HepG2 (cell line): Measurements from ENCODE around the gene MTX1. TPM values are rescaled to one million over a fixed set of nuclear protein-coding genes. Genes with fewer than 3 reads are reported as not detected.

ENCODE experiments used
- AGO1 ChIP-seq: fragments of 200-400 bp; formaldehyde crosslinking; IDR thresholded peaks from 2 replicates; pipeline ENCODE4 v1.6.1; 2017; ENCODE audit warnings: mild to moderate bottlenecking, low read depth, low read length, moderate library complexity; ENCODE audit not compliant: poor library complexity, severe bottlenecking
- BRD4 ChIP-seq: sonication (generic); formaldehyde crosslinking; IDR thresholded peaks from 2 replicates; pipeline ENCODE4 v1.4.0; 2020; ENCODE audit warnings: missing genetic modification reagents
- CREM ChIP-seq, 2 experiments: sonication (generic) in 1 of 2; formaldehyde crosslinking in 1 of 2; IDR thresholded peaks; 2 replicates each; pipeline versions ENCODE4 v1.4.0 to v1.6.1; 2016 to 2020; ENCODE audit warnings: antibody characterized with exemption in 1 of 2, mild to moderate bottlenecking in 1 of 2, missing genetic modification reagents in 1 of 2
- FOXO4 ChIP-seq: sonication (generic); formaldehyde crosslinking; conservative IDR thresholded peaks from 2 replicates; pipeline ENCODE4 v1.8.1; 2023; ENCODE audit warnings: missing genetic modification reagents
- GPBP1L1 ChIP-seq: sonication (generic); formaldehyde crosslinking; IDR thresholded peaks from 2 replicates; pipeline ENCODE4 v1.5.0; 2020; ENCODE audit warnings: mild to moderate bottlenecking, missing genetic modification reagents
- HDAC2 ChIP-seq: sonication (generic); formaldehyde crosslinking; IDR thresholded peaks from 2 replicates; pipeline ENCODE4 v1.4.0; 2020; ENCODE audit warnings: missing genetic modification reagents
- HOXA5 ChIP-seq: sonication (generic); formaldehyde crosslinking; IDR thresholded peaks from 2 replicates; pipeline ENCODE4 v1.4.0; 2020; ENCODE audit warnings: missing genetic modification reagents
- KLF11 ChIP-seq: IDR thresholded peaks from 2 replicates; pipeline ENCODE4 v1.6.1; 2016; ENCODE audit warnings: missing compliant biosample characterization
- MEF2D ChIP-seq: sonication (generic); formaldehyde crosslinking; IDR thresholded peaks from 2 replicates; pipeline ENCODE4 v1.5.1; 2020; ENCODE audit warnings: mild to moderate bottlenecking, missing genetic modification reagents
- MYNN ChIP-seq: sonication (generic); formaldehyde crosslinking; IDR thresholded peaks from 2 replicates; pipeline ENCODE4 v1.4.0; 2020; ENCODE audit warnings: mild to moderate bottlenecking, low read depth, missing genetic modification reagents
- NKX3-1 ChIP-seq: sonication (generic); formaldehyde crosslinking; IDR thresholded peaks from 2 replicates; pipeline ENCODE4 v1.5.0; 2020; ENCODE audit warnings: missing genetic modification reagents
- PHF20 ChIP-seq: sonication (generic); formaldehyde crosslinking; IDR thresholded peaks from 2 replicates; pipeline ENCODE4 v1.5.0; 2020; ENCODE audit warnings: mild to moderate bottlenecking, missing genetic modification reagents
- SOX5 ChIP-seq: IDR thresholded peaks from 2 replicates; pipeline ENCODE4 v1.6.1; 2016; ENCODE audit warnings: borderline replicate concordance
- SRSF1 ChIP-seq: fragments of 200-400 bp; formaldehyde crosslinking; optimal IDR thresholded peaks from 2 replicates; pipeline ENCODE3; 2017; ENCODE audit warnings: mild to moderate bottlenecking, low read depth, low read length, moderate library complexity
- THYN1 ChIP-seq: sonication (generic); formaldehyde crosslinking; IDR thresholded peaks from 2 replicates; pipeline ENCODE4 v1.8.1; 2023; ENCODE audit warnings: low read depth, mild to moderate bottlenecking, moderate library complexity, missing genetic modification reagents, borderline replicate concordance
- TMF1 ChIP-seq: sonication (generic); formaldehyde crosslinking; IDR thresholded peaks from 2 replicates; pipeline ENCODE4 v1.8.1; 2022; ENCODE audit warnings: low read depth, missing genetic modification reagents
- ZKSCAN8 ChIP-seq: IDR thresholded peaks from 2 replicates; pipeline ENCODE4 v1.6.1; 2016; ENCODE audit warnings: borderline replicate concordance, missing genetic modification reagents, missing compliant biosample characterization
- ZNF207 ChIP-seq: fragments of 450-650 bp; IDR thresholded peaks from 2 replicates; pipeline ENCODE4 v1.6.1; 2016; ENCODE audit warnings: antibody characterized with exemption, borderline replicate concordance
- ZNF264 ChIP-seq: sonication (generic); formaldehyde crosslinking; IDR thresholded peaks from 2 replicates; pipeline ENCODE4 v1.4.0; 2020; ENCODE audit warnings: missing genetic modification reagents
- ZNF354B ChIP-seq: sonication (generic); formaldehyde crosslinking; IDR thresholded peaks from 2 replicates; pipeline ENCODE4 v1.8.0; 2022; ENCODE audit warnings: mild to moderate bottlenecking, missing genetic modification reagents
- ZNF567 ChIP-seq: sonication (generic); formaldehyde crosslinking; IDR thresholded peaks from 2 replicates; pipeline ENCODE4 v1.8.1; 2023; ENCODE audit warnings: mild to moderate bottlenecking, missing genetic modification reagents, borderline replicate concordance
- ZNF616 ChIP-seq: sonication (generic); formaldehyde crosslinking; IDR thresholded peaks from 2 replicates; pipeline ENCODE4 v1.5.0; 2020; ENCODE audit warnings: low read depth, mild to moderate bottlenecking, missing genetic modification reagents
- ZSCAN20 ChIP-seq: sonication (generic); formaldehyde crosslinking; IDR thresholded peaks from 2 replicates; pipeline ENCODE4 v1.4.0; 2020; ENCODE audit warnings: missing genetic modification reagents, mild to moderate bottlenecking, borderline replicate concordance
- polyA plus RNA-seq, 8 experiments: library from polyadenylated mRNA; depleted of rRNA in 3 of 8; stranded (reverse) in 7 of 8; unstranded in 1 of 8; fragments of >200 nt; fragmentation: Illumina TruSeq in 4 of 8; extraction: Trizol in 4 of 8; gene quantifications; 2 replicates each; pipeline versions ENCODE4 v1.2.1 to v1.2.3, GENCODE V29; 2011 to 2016; ENCODE audit warnings: low read depth in 4 of 8, missing spikeins in 1 of 8, mixed read lengths in 1 of 8; ENCODE audit not compliant: insufficient read depth in 1 of 8
- total RNA-seq, 5 experiments: library from RNA; depleted of rRNA; stranded (reverse); fragments of >200 nt; fragmentation: Illumina TruSeq; extraction: Trizol; gene quantifications; 2 replicates each; pipeline ENCODE4 v1.2.3, GENCODE V29; 2016; ENCODE audit warnings: low read depth in 1 of 5
- TF ChIP-seq, protein P1 (sequence below): sonication (generic); formaldehyde crosslinking; IDR thresholded peaks from 2 replicates; pipeline ENCODE4 v1.4.0; 2020; ENCODE audit warnings: missing genetic modification reagents
- TF ChIP-seq, protein P2 (sequence below): sonication (generic); formaldehyde crosslinking; IDR thresholded peaks from 2 replicates; pipeline ENCODE4 v1.8.0; 2022; ENCODE audit warnings: missing genetic modification reagents, mild to moderate bottlenecking, moderate library complexity, borderline replicate concordance

MTX1 gene
- total and polyA plus RNA-seq, 2 of the 13 experiments (the other 11 are each of a cell fraction or from before 2014, with no cell fraction given), result 64.5 to 72.6 TPM

DNA sequence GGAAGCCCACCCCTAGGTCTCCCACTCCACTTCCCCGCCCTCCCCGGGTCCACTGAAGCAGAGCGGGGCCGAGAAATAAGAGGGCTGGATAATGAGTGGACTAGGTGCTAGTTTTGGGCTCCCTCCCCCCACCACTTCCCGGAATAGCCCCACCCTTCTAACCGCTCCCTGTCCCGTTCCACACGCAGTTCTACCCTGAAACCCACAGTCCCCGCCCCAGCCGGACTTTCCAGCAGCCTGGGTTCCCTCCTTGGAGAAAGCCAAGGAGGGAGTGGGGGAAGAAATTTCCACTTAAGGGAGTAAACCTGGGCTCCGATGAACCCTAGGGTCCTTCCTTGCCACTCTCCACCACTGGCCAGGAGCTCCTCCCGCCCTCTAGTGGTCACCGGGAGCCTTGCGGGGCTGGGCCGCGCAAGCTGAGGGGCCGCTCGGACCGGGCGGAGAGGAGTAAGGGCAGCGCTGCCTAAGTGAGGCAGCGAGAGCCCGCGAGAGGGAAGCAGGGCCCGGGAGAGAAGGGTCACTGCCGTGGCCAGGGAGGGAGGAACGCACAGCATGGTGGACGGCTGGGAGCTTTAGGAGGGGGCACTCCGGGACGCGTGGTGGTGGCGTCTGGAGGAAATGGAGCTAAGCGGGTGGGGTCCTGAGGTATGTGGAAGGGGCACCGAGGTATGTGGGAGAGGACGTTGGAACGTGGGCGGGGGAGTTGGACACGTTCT is 15.1 kb upstream of the MTX1 start (continued):
- TF ChIP-seq ZNF207, result no peak
- no peak for TF ChIP-seq AGO1
- no peak for TF ChIP-seq TMF1
- TF ChIP-seq ZNF354B (CRISPR knock-in tag), result no peak
- 0 out of 2 replicates have a peak, but pooled peaks have one; percentile 37 for TF ChIP-seq MEF2D (CRISPR knock-in tag)
- TF ChIP-seq FOXO4, result no peak
- no peak for TF ChIP-seq KLF11 (CRISPR knock-in tag)
- TF ChIP-seq NKX3-1 (CRISPR knock-in tag), result no peak
- TF ChIP-seq ZNF567 (CRISPR knock-in tag), result no peak
- TF ChIP-seq HOXA5 (CRISPR knock-in tag), result no peak
- no peak for TF ChIP-seq ZNF264 (CRISPR knock-in tag)
- no peak for TF ChIP-seq BRD4 (CRISPR knock-in tag)
- no peak for TF ChIP-seq GPBP1L1 (CRISPR knock-in tag)
- TF ChIP-seq ZSCAN20 (CRISPR knock-in tag), result no peak
- TF ChIP-seq ZKSCAN8 (CRISPR knock-in tag), result no peak
- TF ChIP-seq PHF20 (CRISPR knock-in tag), result no peak
- TF ChIP-seq, protein P1, sequence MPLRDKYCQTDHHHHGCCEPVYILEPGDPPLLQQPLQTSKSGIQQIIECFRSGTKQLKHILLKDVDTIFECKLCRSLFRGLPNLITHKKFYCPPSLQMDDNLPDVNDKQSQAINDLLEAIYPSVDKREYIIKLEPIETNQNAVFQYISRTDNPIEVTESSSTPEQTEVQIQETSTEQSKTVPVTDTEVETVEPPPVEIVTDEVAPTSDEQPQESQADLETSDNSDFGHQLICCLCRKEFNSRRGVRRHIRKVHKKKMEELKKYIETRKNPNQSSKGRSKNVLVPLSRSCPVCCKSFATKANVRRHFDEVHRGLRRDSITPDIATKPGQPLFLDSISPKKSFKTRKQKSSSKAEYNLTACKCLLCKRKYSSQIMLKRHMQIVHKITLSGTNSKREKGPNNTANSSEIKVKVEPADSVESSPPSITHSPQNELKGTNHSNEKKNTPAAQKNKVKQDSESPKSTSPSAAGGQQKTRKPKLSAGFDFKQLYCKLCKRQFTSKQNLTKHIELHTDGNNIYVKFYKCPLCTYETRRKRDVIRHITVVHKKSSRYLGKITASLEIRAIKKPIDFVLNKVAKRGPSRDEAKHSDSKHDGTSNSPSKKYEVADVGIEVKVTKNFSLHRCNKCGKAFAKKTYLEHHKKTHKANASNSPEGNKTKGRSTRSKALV, result no peak
- TF ChIP-seq THYN1 (CRISPR knock-in tag), result no peak
- TF ChIP-seq, protein P2, sequence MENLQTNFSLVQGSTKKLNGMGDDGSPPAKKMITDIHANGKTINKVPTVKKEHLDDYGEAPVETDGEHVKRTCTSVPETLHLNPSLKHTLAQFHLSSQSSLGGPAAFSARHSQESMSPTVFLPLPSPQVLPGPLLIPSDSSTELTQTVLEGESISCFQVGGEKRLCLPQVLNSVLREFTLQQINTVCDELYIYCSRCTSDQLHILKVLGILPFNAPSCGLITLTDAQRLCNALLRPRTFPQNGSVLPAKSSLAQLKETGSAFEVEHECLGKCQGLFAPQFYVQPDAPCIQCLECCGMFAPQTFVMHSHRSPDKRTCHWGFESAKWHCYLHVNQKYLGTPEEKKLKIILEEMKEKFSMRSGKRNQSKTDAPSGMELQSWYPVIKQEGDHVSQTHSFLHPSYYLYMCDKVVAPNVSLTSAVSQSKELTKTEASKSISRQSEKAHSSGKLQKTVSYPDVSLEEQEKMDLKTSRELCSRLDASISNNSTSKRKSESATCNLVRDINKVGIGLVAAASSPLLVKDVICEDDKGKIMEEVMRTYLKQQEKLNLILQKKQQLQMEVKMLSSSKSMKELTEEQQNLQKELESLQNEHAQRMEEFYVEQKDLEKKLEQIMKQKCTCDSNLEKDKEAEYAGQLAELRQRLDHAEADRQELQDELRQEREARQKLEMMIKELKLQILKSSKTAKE (CRISPR knock-in tag), result no peak
- no peak for TF ChIP-seq ZNF616 (CRISPR knock-in tag)
- TF ChIP-seq HDAC2 (CRISPR knock-in tag), result 0 out of 2 replicates have a peak, but pooled peaks have one; percentile 12
- TF ChIP-seq SRSF1, result no peak
- no peak for TF ChIP-seq SOX5 (CRISPR knock-in tag)
- TF ChIP-seq CREM (IDR thresholded peaks at IDR 0.05), result no peak
- no peak for TF ChIP-seq CREM (CRISPR knock-in tag; IDR thresholded peaks at IDR 0.05)
- TF ChIP-seq MYNN (CRISPR knock-in tag), result no peak
